ENCODE measurements around the gene RPE65. TPM values are rescaled to one million over a fixed set of nuclear protein-coding genes. Genes with fewer than 3 reads are reported as not detected.
"Not testable (repeated sequence)": the region's sequence is repeated elsewhere in the genome, so short reads cannot be mapped to it uniquely, and the experiment has no call there.

RPE65 gene
- total RNA-seq, 1 donor from 2014 or later: not detected

GRCh38 chr1:68448365-68448764, 1.4 kb downstream of the RPE65 start:
- no peak for ATAC-seq

- ATAC-seq: no peak
Observed at GRCh38 chr1:68445709-68446108, 4.0 kb downstream of the RPE65 start.

GRCh38 chr1:68442822-68443556, 6.8 kb downstream of the RPE65 start:
- ATAC-seq: peak; percentile 99

GRCh38 chr1:68442006-68442405, 7.7 kb downstream of the RPE65 start:
- no peak for ATAC-seq

GRCh38 chr1:68438310-68438709, 11.4 kb downstream of the RPE65 start:
- ATAC-seq: no peak

- ATAC-seq: no peak
Observed at GRCh38 chr1:68433395-68433794, 16.4 kb downstream of the RPE65 start.

GRCh38 chr1:68431076-68431475, 18.7 kb downstream of the RPE65 start:
- ATAC-seq: no peak

- ATAC-seq: no peak
Observed at GRCh38 chr1:68429233-68429808, 20.4 kb downstream of the RPE65 start.

GRCh38 chr1:68426594-68426993, 23.2 kb downstream of the RPE65 start:
- no peak for ATAC-seq

- ATAC-seq: no peak
Observed at GRCh38 chr1:68421350-68421749, 28.4 kb downstream of the RPE65 start.

GRCh38 chr1:68409426-68409825, 40.3 kb downstream of the RPE65 start:
- ATAC-seq: no peak

- peak; percentile 79 for ATAC-seq
Observed at GRCh38 chr1:68401506-68401905, 48.2 kb downstream of the RPE65 start.

GRCh38 chr1:68395575-68395974, 54.2 kb downstream of the RPE65 start:
- not testable (repeated sequence) for ATAC-seq

GRCh38 chr1:68392474-68392873, 57.3 kb downstream of the RPE65 start:
- not testable (repeated sequence) for ATAC-seq

GRCh38 chr1:68385798-68386524, 63.8 kb downstream of the RPE65 start:
- peak; percentile 3 for ATAC-seq

- peak; percentile 49 for ATAC-seq
Observed at GRCh38 chr1:68384872-68385411, 64.8 kb downstream of the RPE65 start.

GRCh38 chr1:68384321-68384813, 65.4 kb downstream of the RPE65 start:
- ATAC-seq: peak; percentile 96

GRCh38 chr1:68383092-68383491, 66.7 kb downstream of the RPE65 start:
- peak; percentile 7 for ATAC-seq

- peak; percentile 17 for ATAC-seq
Observed at GRCh38 chr1:68379085-68379478, 70.7 kb downstream of the RPE65 start.

All from esophagus mucosa (tissue), 1 donor.